ENCODE measurements around the gene ACTL7B.
"Not testable (repeated sequence)": the region's sequence is repeated elsewhere in the genome, so short reads cannot be mapped to it uniquely, and the experiment has no call there.

The ACTL7B gene

DNA sequence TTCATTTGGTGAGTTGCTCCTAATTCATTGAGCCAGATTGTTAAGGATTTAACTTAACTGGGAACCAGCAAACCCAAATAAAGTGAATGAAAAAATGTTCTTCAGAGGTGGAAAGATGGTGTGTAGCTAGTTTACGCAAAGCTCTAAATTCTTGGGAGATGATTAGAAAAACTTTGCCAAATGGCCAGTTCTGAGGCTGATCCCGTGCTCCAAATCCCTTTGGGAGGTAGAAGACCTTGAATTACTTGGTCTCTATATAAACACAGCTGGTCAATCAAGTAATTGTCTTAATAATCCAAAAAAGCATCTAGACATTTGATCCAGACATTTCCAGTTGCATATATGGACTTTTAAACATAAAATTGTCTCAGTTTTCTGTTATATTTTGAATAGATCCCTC lies 11.4 kb downstream of the ACTL7B start:
- DNase-seq (ENCODE audit: low spot score): no peak

DNA sequence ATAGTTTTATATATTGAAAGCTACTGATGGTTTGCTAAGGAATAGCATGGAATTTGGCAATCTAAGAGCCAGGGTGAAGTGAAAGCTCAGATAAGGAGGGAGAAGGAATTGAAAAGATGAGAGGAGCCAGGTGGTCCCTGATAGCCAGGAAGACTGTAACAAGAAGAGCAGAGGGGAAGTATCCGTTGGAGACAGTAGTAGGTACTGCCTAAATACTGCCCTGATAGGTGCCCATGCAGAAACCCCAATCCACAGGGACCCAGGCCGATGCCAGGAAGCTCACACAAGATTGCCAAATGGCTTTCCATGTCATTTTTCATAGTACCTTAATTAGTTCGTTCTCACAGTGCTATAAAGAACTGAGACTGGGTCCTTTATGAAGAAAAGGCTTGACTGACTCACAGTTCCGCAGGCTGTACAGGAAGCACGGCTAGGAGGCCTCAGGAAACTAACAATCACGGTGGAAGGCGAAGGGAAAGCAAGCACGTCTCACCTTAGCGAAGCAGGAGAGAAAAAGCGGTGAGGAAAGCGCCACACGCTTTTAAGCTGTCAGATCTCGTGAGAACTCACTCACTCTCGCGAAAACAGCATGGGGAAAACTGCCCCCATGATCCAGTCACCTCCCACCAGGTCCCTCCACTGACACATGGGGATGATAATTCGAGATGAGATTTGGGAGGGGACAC lies 13.0 kb downstream of the ACTL7B start:
- no peak for DNase-seq (ENCODE audit: low spot score)

DNA sequence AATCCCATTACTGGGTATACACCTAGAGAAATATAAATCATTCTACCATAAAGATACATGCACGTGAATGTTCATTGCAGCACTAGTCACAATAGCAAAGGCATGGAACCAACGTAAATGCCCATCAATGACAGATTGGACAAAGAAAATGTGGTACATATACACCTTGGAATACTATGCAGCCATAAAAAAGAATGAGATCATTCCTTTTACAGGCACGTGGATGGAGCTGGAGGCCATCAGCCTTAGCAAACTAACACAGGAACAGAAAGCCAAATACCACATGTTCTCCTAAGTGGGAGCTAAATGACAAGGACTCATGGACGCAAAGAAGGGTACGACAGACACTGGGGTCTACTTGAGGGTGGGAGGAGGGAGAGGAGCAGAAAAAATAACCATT lies 16.2 kb downstream of the ACTL7B start:
- DNase-seq (ENCODE audit: low spot score): not testable (repeated sequence)

DNA sequence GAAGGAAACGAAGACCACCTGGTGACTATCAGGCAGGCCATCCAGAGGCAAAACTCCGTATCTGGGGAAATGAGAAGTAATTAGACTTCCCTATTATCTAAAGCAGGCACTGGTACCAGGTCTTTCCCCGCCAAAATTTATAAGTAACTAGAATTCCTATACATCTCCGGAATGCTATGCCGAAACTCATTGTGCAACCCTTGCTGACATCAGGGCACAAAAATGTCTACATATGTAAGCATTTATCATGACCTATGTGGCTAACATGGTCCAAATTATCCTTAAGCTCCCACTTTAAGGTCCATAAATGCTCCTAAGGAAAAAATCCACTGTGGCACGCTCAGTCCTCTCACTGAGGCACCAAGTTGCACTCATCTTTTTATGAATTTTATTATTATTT lies 17.8 kb downstream of the ACTL7B start:
- no peak for DNase-seq (ENCODE audit: low spot score)

DNA sequence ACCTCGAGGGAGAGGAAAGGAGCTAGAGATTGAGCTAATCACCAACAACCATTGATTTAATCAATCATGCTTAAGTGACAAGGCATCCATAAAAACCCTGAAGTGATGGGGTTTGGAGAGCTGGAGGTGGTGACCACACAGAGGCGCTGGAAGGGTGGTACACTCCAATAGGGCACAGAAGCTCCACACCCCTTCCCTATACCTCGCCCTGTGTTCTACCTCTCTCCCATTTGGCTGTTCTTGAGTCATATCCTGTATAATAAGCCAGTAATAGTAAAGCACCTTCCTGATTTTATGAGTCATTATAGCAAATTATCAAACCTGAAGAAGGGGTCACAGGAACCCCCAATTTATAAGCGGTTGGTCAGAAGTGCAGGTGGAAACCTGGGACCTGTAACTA lies 18.3 kb downstream of the ACTL7B start:
- DNase-seq (ENCODE audit: low spot score): no peak

DNA sequence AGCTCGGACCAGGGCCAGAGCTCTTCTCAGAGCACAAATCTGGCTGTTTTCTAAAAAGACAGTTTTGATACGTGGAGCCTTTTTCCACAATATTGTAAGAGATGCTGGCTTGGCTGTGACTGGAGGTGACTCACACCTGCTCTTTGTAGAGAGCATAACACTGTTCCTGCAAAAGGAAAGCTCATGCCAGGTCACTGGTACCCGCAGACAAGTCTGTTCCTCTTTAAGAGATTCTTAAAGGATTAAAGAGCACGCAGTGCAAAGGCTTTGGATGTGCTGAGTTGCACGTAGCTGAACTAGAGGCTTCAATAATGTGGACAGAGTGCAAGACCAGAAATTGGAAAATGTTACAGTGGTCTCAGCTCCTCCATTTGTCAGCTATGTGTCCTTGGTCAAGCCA lies 19.0 kb downstream of the ACTL7B start:
- DNase-seq (ENCODE audit: low spot score): no peak

DNA sequence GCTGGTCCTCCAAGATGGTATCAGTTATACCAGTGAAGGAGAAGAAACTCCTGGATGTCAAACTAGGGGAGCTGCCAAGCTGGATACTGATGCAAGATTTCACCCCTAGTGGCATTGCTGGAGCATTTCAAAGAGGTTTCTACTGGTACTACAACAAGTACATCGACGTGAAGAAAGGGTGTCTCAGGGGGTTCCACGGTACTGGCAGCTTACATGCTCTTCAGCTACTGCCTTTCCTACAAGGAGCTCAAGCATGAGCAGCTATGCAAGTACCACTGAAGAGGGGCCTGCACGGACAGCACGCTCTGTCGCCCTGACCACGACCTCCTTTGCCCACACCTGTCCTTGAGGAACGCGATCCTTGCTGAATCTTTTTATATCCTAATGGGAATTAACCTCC lies 19.5 kb downstream of the ACTL7B start:
- no peak for DNase-seq (ENCODE audit: low spot score)

DNA sequence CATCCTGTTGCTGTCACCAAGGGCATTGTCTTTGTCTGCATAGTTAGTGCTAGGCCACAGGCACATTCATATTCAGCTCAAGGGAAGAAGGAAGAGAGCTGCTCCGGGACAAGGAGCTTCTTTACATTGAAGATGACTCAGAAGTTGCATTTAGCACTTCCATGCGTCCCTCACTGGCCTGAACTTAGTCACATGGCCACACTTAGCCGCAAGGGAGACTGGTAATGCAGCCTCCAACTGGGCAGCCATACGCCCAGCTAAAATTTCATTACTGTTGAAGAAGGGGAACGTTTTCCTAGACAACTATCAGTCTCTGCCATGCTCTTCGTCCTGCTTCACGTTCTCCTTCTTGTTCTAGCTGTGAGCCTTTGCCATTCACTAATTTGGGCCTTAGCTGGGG lies 20.0 kb downstream of the ACTL7B start:
- no peak for DNase-seq (ENCODE audit: low spot score)

DNA sequence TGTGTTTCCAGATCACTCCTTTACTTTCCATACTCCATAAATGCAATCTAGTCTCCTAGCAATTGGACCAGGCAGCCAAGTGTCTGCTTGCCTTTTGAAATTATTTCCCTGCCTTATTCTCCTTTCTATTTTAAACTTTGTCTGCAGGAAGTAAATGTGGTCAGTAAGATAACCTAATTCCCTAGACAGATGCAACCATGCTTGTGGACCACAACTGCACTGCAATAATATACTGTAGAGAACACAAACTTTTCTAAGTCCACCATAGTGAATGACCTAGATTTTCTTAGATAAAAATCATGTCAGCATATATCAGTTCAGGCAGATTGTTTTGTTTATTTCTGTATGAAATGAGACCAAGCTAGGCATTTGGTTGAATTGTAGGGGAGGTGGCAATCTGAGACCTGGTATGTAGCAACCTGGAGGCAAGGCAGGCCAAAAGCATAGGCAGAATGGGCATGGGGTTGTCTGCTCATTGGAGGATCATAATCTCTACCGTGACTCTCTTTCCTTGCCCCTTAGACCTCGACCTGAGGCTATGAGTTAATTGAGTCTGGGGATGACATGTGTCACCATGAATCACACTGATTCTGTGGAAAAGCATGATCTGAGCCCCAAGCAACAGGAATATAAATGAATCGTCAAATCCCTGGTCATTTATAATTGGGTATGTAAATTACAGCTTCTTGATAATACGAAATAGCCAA lies 20.7 kb downstream of the ACTL7B start:
- DNase-seq (ENCODE audit: low spot score): no peak

DNA sequence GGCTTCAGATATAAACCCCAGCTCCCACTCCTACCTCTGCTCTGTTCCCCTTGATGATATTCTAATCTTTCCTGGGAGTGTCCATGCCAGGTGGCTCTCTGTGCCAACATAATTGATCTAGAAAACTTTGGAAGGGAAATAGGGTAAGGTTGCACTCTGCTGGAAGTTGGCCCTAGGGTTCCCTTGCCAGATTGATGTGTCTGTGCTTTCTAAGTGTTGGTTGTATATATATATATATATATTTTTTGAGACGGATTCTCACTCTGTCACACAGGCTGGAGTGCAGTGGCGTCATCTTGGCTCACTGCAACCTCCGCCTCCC lies 23.6 kb downstream of the ACTL7B start:
- no peak for DNase-seq (ENCODE audit: low spot score)

DNA sequence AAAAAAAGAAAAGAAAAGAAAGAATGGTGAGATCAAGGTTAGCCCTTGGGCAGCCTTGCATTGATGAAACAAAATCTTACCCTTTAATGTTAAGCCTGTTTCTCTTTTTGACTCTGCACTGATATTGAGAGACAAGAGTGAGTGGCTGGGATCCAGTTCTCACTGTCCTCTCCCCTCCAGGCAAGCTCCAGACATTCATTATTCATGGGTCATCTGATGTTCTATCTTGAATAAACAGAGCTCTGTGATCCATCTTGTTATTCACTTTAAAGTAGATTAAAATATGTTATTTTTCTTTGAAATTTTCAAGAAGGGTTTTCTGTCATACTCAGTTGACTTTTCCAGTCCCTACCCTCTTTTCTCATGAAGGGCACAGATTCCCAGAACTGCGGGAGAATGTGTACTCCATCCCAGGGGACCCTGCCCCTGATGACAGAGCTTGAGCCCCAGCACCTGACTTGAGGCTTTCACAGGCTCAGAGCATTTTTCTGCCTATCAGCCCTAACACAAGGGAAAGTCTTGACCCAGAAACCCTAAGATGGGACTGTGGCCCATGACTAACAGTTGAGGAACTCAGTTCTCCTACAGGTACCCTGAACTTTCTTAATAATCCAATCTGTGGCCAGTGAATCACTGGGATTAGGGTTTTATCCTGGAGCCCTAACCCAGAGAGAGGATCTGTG lies 24.1 kb downstream of the ACTL7B start:
- DNase-seq (ENCODE audit: low spot score): no peak

DNA sequence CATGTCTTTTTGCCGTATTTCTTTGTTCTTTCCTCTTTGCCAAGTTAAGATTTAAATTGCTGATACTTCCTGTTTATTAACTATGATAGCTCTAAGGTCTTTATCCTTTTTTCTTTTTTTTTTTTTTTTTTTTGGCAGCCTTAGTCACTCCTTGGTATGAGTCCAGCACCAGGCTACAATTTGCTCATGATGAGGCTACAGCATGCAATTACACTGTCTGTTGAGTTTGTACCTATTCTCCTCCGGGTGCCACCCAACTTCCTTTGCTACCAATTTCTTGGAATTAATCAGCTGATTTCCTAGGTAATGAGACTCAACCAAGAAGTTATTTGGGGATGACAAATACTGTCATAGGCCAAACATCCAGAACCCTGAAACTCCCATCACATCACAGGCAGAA lies 25.5 kb downstream of the ACTL7B start:
- no peak for DNase-seq (ENCODE audit: low spot score)

DNA sequence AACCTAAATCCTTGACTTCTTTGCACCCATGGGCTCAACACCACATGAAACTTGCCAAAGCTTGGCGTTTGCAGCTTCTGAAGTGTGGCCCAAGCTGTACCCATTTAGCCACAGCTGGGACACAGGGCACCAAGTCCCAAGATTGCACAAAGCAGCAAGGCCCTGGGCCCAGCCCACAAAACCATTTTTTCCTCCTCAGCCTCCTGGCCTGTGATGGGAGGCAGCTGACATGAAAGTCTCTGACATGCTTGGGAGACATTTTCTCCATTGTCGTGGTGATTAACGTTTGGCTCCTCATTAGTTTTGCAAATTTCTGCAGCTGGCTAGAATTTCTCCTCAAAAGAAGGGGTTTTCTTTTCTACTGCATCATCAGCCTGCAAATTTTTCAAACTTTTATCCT lies 32.0 kb downstream of the ACTL7B start:
- DNase-seq (ENCODE audit: low spot score): no peak

DNA sequence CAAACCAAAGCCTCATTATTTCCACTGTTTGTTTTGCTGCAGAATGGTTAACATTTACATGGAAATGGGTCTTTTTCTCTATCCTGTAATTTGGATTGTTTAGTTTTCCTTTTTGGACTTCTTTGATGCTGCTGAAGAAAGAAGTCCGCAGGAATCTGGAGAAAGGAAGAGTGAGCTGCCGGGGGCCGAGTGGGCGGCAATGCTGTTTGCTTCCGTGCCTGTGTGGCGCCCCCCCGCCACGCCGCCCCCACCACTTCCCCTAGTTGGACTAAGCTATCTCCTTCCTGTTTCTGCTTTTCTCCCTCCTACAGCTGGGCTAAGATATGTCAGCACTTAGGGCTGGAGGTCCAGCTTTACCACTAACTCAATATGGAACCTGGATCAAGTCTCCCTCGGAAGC lies 39.7 kb downstream of the ACTL7B start:
- DNase-seq (ENCODE audit: low spot score): no peak

DNA sequence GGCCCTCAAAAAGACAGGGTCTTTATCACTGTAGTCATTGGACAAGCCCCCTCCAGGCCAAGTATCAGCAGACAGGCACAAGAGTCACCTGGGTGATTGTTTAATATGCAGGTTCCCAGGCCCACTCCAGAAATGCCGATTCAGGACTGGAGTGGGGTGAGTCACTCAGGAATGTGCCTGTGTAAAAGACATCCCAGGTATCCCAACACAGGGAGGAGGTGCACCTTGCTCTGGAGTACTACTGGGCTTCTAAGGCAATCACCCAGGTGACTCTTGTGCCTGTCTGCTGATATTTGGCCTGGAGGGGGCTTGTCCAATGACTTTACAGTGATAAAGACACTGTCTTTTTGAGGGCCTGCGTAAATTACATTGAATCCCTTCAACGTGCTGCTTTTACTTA lies 40.6 kb downstream of the ACTL7B start:
- no peak for DNase-seq (ENCODE audit: low spot score)

DNA sequence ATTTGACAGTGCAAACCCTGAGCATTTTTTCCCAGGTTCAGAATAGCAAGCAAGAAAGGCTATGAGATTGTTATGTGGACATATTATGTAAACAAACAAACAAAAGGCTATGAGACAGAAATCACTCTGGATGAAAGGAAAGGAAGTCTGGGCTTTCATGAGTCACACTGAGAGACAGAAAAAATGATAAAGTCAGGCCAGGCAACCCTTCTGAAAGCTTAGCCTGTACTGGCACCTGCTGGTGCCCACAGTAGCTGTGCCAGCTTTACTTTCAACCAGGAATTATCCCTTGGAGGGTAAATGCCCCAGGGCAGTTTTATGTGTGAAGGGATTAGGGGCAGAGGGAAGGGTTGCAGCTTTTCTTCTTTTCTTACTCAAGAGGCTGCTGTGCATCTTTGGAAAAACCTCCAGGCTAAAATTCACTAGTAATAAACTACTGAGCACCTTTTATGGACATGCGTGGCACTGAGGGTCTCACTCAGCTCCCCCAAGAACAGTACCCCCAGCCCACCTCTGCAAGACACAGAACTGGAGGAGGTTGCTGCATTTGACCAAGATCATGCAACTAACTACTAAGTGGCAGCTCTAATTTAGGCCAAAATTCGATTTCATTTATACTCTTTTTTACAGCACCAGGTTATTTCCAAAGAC lies 41.7 kb downstream of the ACTL7B start:
- no peak for DNase-seq (ENCODE audit: low spot score)

DNA sequence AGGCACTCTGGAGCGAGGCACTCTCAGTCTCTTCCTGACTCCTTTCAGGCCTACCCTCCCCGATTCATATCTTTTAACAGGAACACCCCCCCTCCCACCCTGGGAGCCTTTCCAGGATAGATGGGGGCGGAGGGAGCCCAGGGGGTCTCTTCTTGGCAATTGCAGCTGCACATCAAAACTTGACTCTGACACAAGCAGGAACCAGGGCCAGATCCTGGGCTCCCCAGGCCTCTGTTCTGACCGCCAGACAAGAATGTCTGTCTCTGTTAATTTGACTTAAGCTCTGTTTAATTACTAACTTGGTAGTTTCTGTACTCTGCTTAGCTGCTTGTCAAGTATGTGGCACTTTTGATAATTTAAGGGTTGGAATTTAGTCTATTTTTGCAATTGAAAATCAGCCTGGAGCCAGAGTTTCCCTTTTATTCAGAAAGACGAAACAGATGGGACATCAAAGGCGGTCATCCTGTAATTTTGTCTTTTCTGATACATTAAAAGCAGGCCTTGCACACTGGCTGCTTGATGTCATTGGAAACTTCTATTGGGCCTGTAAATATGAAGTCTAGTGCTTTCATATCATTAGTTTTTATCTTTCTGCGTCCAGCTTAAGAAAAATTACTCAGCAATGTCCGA lies 43.3 kb downstream of the ACTL7B start:
- no peak for DNase-seq (ENCODE audit: low spot score)

DNA sequence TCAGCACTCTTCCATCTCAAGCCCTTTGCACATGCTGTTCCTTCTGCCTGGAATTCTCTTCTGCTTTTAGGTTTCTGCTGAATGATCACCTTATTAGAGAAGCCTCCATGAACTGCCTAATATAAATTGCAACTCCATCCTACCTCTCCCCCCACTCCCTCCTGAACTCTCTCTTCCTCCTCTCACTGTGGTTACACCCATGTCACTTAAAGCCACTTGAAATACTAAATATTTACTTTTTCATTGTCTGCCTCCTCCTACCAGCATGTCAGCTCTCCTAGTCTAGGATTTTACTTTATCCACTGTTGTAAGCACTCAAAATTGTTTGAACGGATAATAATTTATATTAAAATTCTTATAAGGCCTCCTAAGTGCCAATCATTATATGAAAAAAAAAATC lies 43.8 kb downstream of the ACTL7B start:
- DNase-seq (ENCODE audit: low spot score): no peak

DNA sequence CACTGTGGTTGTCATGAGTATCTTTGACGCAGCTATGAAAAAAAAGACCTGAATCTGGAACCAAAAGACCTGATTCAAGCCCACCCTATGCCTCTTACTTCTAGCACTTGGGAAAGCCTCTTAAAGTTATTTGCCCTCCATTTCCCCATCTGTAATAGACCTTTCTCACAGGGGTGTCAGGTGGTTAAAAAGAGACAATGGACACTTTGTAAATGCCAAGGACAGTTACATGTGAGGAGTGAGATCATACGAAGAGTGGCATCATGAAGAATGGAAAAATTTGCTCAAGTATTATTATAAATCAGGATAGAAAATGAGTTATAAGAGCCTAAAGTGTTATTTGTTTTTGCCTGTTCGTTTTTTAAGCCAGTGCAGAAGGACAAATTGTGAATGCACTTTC lies 46.5 kb downstream of the ACTL7B start:
- no peak for DNase-seq (ENCODE audit: low spot score)

Data from left forelimb (tissue), 1 donor.